NCI-H1417 (cell line): Measurements from ENCODE around the gene MGST2.
A peak's percentile ranks its signal among the peaks of the same experiment; 100 is the strongest.
"Not testable (repeated sequence)": the region's sequence is repeated elsewhere in the genome, so short reads cannot be mapped to it uniquely, and the experiment has no call there.

Experiments
- DNase-seq, 3 experiments: peaks; one replicate each; lab custom pipeline; 2025; lab: John Stamatoyannopoulos, UW

Gene MGST2

DNA sequence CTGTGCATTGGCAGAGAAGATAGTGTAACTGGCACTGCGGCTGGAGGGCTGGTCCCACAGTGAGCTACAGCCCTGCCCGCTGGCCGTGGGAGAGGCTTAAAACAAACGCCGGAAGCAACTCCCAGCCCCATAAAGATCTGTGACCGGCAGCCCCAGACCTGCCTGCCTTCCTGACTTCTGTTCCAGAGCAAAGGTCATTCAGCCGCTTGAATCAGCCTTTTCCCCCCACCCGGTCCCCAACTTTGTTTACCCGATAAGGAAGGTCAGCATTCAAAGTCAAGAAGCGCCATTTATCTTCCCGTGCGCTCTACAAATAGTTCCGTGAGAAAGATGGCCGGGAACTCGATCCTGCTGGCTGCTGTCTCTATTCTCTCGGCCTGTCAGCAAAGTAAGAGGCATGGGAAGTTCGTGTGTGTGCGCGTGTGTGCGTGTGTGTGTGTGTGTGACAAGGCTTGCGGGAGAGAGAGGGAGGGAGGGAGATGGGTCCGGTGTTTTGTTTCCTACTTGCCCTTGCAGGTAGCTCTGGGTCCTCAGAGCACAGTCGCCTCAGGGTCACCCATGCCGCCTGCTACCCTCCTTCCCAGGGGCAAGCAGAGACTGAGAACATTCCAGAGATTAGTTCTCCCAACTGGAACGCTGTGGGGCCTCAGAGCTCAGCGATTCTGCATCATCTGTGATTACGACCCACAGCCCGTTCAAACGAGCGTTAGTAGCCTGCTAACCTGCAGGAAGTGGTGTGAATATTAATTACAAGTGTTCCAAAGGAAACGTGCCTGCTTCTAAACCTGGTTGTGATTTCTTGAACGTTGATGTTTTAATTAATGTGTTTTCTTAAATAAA, at the start of gene MGST2:
MGST2 (plus strand) TSS at position 130 of the 840 bp plus-strand sequence; CDS start at position 331, 201 bp downstream.
- peak; percentile 30 to 92 (median 83) for DNase-seq

- peak in 1 of 3 experiments; percentile 5 for DNase-seq
These were observed 47.7 kb upstream of the MGST2 start for GRCh38 chr4:139617702-139618490.

DNA sequence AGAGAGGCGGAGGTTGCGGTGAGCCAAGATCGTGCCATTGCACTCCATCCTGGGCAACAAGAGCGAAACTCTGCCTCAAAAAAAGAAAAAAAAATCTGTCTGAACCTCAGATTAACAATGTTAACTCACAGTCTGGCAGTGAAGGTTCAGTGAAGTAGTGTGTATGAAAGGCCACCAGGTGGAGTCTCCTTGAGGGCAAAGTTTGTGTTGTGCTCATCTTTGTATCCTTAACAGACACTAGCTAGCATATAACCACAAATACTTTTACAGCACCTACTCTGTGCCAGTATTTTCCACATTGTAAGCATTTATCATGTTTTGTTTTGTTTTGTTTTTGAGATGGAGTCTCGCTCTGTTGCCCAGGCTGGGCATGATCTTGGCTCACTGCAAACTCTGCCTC, 46.0 kb upstream of the MGST2 start:
- peak in 1 of 3 experiments; percentile 35 for DNase-seq

DNA sequence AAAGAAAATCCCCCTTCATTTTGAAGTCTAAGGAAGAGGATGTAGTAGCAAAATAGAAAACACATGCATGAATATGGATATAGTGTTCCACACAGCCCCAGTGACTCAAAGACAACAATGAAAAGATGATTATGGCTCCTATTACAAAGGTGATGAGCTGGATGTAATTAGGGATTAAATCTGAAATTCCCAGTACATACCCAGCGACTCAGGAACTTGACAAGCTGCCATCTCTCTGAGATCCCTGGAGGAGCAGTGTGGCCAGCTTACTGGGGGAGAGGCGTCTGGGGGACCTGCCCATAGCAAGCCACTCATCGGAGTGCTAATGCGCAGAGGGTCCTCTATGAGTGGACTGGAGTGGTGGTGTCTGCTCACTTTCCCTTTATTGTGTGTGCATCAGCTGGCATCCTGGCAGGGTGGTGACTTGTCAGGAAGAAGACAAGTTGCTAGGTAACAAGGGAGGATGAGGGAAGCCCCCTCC, 42.7 kb upstream of the MGST2 start:
- peak in 2 of 3 experiments; percentile 37 to 81 for DNase-seq

DNA sequence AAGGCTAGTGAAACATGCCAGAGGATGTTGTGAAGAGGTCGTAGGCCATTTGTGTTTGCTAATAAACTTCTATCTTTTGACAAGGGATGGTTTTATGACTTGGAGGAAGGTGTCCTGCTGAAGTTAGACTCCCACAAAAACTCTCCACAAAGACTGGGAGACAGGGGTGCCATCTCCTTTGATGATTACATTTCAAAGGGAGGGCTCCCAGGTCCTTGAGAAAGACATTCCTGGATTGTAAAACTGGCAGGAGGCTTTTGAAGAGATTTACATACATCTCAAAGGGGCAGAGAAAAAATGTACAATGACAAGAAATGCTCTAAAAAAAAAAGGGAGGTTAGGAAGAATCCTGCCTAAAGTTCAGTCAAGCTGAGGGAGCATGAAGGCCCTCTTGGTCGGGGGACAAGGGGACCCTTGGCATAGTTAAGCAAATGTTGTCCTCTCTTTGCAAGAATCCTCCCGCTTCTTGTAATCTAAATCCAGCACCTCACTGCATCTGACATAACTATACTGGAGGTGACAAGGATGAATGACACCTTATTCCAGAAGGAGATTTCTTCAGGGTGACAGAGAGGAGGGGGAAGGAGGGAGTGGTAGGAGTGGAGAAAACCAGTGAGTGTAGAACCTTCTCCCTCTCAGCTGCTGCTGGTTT, 41.1 kb upstream of the MGST2 start:
- no peak for DNase-seq

GRCh38 chr4:139625093-139625455, 40.5 kb upstream of the MGST2 start:
- DNase-seq = no peak

GRCh38 chr4:139625482-139625881, 40.1 kb upstream of the MGST2 start:
- no peak for DNase-seq

DNA sequence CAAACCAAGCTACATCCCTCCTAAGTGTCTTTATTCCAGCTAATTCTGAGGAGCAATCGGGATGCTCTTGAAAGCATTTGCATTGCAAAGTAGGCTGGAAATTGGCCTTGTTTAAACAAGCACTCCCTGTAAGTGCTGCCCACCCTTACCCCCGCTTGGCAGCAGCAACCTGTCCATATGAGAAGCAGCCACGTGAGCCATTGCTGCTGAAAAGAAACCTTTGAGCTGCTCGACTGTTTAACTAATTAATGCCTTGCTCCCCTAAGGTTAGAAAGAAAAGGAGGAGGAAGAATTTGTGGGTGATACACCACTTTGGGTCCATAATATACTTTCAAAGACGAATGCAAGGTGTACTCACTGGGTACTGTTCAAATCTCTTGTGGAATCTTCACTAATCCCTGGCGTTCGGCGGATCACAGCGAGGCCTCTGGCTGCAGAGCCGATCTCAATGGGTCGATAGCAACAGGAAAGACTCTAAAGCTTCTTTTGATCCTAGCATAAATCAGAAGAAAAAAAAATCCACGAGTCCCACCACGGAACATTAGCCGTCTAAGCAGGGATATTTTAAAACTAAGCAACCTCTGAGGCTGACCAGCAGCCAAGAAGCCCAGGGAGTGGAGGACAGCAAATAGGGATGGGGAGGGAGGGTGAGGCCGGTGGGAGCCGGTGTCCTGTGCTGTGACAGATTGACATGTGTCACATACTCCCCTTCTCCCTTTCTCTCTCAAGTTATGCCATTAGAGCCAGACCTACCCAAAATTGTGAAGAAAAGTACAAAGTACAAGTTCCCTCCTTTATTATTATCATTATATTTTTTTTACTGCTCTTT, 37.2 kb upstream of the MGST2 start:
- peak; percentile 82 to 94 (median 85) for DNase-seq

GRCh38 chr4:139629436-139630125, 36.0 kb upstream of the MGST2 start:
- DNase-seq = peak in 1 of 3 experiments; percentile 30

GRCh38 chr4:139630126-139630495, 35.5 kb upstream of the MGST2 start:
- no peak for DNase-seq

GRCh38 chr4:139630991-139631390, 34.6 kb upstream of the MGST2 start:
- DNase-seq = no peak

GRCh38 chr4:139631791-139632190, 33.8 kb upstream of the MGST2 start:
- DNase-seq = no peak

DNA sequence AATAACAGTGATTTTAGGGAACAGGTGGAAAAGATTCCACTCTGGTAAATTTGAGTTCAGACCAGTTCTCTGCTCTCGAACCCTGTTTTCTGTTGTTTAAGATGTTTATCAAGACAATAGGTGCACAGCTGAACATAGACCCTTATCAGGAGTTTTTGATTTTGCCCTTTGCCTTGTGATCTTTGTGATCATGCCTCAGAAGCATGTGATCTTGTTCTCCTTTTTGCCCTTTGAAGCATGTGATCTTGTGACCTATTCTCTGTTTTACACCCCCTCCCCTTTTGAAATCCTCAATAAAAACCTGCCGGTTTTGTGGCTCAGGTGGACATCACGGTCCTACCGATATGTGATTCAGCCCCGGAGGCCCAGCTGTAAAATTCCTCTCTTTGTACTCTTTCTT, 32.9 kb upstream of the MGST2 start:
- not testable (repeated sequence) for DNase-seq

GRCh38 chr4:139633195-139633594, 32.4 kb upstream of the MGST2 start:
- peak in 1 of 3 experiments; percentile 13 for DNase-seq

- peak; percentile 29 to 66 (median 32) for DNase-seq
These were observed 32.0 kb upstream of the MGST2 start for GRCh38 chr4:139633661-139634060.

DNA sequence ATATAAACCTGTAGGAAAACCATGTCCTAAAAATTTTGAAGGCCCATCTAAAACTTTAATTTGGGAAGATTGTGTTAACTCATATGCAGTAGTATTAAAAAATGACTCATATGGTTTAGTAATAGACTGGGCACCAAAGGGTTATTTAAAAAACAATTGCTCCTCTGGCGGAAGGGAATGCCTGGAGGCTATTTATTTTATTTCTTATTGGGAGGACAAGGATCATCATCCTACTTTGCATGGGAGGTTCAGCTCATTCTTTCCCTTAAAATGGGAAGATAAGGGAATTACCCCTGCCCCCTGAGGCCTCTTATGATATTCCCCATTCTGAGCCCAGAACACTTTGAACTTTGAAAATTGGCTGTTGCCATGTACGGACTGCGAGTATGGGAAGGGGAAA, 29.7 kb upstream of the MGST2 start:
- no peak for DNase-seq

- not testable (repeated sequence) for DNase-seq
These were observed 27.3 kb upstream of the MGST2 start for GRCh38 chr4:139638306-139638705.

- DNase-seq = no peak
These were observed 26.0 kb upstream of the MGST2 start for GRCh38 chr4:139639654-139640053.

DNA sequence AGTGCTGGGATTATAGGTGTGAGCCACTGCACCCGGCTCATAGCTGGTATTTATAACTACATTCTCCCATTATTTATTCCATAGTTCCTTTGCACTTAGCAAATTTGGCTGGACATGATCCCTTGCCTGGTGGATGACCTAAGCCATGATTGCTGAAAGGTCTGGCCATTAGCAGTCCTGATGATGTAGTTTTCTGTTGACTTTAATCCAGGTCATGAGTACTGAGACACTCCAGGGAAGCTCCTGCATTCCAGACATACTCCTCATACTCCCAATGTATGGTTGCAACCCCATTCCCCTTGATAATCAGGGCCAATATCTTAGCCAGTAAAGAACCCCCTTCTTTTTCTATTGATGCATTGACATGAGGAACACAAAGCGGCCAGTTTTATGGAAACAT, 24.4 kb upstream of the MGST2 start:
- no peak for DNase-seq

DNA sequence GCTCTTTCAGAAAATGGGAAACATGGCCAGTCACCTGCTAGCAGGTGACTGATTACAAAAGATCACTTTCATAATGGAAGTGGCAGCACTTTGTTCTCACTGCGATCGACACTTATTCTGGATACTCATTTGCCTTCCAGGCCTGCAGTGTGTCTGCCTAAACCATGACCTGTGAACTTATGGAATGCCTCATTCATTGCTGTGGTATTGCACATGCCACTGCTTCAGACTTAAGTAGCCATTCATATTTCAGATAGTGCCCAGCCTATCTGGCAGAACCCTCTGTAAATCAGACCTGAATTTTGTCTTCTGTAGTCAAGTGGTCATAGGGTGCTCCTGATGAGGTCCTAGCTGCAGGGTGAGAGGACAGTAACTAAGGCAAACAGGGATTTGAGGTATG, 23.3 kb upstream of the MGST2 start:
- DNase-seq = no peak
